ELR (cell line): ENCODE data around the gene GUCY1A1.

Source experiments
- DNase-seq: peaks from one replicate; pipeline ENCODE4 v3.0.0-alpha.2; 2015; ENCODE audit warnings: low read depth

GUCY1A1 gene

DNA sequence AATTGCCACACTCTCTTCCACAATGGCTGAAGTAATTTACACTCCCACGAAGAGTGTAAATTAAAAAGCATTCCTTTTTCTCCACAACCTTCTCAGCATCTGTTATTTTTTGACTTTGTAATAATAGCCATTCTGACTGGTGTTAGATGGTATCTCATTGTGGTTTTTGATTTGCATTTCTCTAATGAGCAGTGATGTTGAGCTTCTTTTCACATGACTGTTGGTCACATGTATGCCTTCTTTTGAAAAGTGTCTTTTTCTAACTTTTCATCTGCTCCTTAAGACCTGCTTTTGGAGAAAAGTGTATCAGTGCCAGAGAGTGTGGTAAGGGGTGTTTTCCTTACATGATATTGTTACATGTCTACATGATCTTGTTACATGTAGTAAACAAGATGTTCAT, 25.7 kb downstream of the GUCY1A1 start:
- DNase-seq, result no peak

GRCh38 chr4:155693015-155693663, 26.5 kb downstream of the GUCY1A1 start:
- no peak for DNase-seq

DNA sequence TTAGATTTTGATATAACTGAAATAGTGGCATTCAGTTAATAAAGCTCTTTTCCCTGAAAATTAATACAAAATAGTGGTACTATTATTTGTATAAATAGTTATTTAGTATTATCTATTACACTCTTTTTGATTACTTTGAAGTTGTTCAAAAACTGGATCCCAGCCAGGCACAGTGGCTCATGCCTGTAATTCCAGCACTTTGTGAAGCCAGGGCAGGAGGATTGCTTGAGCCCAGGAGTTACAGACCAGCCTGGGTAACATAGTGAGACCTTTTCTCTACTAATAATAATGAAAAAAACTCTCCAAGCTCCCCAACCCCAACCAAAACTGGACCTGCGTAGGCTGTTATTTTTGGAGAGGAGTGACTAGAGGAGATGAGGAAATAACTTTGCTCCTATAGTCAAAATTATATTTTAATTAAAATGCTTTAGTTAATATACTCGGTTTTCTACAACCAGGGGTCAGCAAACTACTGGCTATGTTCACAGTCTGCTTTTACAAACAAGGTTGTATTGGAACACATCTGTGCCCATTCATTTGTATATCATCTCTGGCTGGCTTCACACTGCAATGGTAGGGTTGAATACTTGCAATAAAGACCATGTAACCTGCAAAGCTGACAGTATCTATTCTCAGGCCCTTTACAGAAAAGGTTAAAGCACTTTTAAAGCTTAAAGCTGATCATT, 27.6 kb downstream of the GUCY1A1 start:
- DNase-seq, result no peak

GRCh38 chr4:155696226-155696625, 29.6 kb downstream of the GUCY1A1 start:
- no peak for DNase-seq

GRCh38 chr4:155696726-155697125, 30.1 kb downstream of the GUCY1A1 start:
- DNase-seq, result no peak

DNA sequence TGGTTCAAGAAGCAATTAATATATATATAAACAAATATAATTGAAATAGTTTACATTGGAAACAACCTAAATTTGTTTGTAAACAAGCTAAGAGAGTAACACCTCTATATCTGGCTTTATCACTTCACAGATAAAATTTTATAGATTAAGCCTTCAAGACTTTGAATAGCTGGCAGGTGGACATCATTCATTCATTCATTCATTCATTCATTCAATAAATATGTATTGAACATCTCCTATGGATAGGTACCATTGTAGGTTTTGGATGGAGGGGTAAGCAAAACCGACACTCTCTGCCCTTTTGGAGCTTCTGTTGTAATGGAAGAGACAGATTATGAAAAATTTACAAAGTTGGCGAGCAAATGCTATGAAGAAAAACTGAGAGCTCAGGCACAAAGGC, 35.2 kb downstream of the GUCY1A1 start:
- DNase-seq, result no peak

GRCh38 chr4:155703486-155704247, 37.0 kb downstream of the GUCY1A1 start:
- peak; percentile 23 for DNase-seq

DNA sequence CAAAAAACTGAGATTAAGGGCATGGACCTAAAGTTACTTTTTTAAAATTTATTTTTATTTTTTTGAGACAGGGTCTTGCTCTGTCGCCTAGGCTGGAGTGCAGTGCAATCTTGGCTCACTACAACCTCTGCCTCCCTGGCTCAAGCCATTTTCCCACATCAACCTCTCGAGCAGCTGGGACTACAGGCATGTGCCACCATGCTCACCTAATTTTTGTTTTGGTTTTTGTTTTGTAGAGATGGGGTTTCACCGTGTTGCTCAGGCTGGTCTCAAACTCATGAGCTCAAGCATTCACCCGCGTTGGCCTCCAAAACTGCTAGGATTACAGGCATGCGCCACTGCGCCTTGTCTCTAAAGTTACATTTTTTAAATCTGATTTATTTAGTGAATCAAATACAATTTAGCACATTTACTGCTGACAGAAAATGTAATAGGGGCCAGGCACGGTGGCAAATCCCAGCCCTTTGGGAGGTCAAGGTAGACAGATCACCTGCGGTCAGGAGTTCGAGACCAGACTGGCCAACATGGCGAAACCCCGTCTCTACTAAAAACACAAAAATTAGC, 38.3 kb downstream of the GUCY1A1 start:
- no peak for DNase-seq

- DNase-seq, result no peak
Measured at GRCh38 chr4:155705664-155706063, 39.0 kb downstream of the GUCY1A1 start.

DNA sequence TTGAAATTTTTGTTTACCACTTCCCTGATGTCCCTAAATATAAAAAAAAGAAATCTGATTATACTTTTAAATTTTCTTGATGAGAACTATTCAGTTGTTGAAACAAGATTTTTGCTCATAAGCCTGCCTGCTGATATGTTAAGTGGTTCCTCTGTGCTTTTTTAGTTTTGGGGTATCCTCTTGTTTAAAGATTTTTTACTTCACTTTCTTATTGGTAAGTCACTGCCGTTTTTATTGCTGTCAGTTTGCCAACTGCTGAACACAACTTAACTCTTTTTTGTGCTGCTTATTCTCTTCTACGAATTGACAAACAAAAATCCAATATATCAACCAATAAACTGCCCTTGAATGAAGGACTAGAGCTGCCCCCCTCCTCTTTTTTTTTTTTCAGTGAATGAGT, 39.5 kb downstream of the GUCY1A1 start:
- DNase-seq, result no peak

DNA sequence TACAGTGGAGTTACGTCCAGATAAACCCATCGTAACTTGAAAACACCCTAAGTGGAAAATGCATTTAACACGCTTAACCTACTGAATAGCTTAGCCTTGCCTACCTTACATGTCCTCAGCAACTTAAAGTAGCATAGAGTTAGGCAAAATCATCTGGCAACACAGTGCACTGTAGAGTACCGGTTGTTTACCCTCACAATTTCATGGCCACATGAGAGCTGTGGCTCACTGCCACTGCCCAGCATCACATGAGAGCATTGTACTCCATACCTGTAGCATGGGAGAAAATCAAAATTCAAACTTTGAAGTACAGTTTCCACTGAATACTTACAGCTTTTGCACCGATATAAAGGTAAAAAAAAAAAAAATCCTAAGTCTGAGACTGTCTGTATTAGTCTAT, 40.6 kb downstream of the GUCY1A1 start:
- DNase-seq, result no peak

- DNase-seq, result no peak
Measured at GRCh38 chr4:155708782-155709181, 42.1 kb downstream of the GUCY1A1 start.

GRCh38 chr4:155709918-155710317, 43.3 kb downstream of the GUCY1A1 start:
- no peak for DNase-seq

DNA sequence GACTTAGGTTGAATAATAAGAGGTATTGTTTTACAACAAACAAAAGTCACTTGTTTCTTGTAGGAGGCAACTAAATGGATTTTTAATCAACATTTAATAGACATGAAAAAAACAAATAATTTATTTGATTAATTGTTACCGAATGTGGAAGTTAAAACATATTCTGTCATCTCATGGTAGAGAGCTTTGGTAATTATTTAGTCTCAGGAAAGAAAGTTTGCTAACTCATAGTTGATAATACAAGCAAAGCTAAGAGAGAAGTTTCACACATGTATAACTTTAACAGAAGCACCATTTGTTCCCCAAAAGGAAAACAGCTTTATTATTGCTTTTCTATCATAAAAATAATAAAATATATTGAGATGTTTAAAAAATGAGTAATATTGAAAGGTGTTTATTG, 44.9 kb downstream of the GUCY1A1 start:
- DNase-seq, result no peak

DNA sequence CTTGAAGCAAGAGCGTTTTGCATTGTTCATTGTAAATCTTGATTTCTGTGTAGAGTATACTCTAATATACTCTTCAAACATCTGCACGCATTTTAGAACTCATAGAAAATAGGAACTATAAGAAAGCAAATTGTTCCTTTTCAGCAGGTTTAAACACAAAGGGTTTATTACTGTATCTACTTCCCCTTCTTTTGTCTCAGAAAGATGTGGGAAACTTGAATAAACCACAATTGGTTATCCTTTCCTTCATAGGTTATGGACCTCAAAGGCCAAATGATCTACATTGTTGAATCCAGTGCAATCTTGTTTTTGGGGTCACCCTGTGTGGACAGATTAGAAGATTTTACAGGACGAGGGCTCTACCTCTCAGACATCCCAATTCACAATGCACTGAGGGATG, 46.2 kb downstream of the GUCY1A1 start:
- no peak for DNase-seq

DNA sequence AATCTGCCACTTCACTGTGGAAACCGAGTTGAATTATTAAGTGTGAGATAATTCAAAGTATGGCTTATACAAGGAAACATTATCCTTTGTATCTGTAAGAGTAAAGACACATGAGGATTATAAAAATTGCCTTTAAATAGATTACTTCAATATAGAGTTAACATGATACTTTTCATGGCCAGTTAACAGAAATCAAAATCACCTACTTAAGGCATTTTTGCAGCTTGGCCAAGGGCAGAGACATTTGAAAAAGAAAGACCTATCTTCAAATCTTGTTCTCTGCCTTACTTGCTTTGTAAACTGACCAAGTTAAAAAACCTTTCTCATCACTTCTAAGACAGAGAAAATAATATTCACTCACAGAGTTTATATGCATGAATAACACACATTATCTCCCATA, 47.3 kb downstream of the GUCY1A1 start:
- DNase-seq, result no peak

DNA sequence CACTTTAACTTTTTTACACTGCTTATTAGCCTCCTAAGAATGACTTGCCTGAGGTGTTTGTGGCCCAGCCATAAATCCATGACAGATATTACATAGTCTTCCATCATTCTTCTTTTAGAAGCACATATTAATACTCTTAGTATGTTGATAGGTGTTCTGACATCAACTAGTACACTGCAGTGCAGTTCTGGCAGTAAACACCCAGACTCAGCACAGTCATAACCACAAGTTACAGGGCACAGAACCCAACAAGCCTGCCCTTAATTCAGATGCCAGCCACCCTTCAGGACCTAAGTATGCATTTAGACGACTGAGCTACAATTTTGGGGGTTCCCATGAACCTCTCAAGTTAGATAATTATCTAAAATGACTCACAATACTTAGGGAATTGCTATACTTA, 55.7 kb downstream of the GUCY1A1 start:
- no peak for DNase-seq

DNA sequence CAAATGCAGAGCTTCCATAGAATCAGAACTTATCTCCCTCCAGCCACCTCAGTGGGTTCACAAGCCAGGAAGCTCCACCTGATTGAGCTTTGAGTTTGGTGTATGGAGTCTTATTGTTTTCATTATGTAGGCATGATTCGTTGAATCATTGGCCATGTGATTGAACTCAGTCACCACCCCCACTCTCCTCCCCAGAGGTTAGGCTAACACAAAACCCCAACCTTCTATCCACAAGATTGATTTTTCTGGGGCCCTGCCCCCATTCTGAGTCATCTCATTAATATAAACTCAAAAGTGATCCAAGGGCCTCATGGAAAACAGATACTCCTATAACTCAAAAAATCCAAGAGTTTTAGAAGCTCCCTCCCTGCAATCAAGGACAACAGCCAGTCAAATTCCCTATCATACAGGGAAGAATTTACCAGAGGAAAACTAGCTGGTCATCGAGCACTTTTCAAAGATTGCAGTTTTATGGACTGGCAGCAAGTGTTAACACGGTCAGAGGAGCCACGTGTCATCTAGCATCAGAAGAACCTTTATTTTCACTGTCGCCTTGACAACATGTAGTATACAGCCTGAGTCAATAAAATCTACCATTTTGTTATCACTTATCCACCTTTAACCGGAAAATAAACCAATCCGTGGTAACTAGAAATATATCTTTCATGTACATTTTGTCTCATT, 56.3 kb downstream of the GUCY1A1 start:
- DNase-seq, result peak; percentile 7

DNA sequence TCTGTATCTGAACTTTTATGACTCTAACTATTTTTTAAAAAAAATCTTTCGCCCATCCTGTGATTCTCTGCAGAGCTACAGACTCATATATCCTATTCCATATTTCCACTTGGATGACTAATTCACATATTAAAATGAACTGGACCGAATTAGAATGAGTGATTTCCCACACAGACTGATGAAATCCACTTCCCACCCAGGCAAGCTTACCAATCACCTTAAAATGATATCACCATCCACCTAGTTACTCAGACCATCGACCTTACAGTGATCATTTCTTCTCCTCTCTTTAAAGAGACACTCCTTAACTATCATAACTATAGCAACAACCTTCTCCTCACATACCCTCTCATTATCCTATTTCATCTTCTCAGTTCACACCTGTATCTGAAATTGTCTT, 58.1 kb downstream of the GUCY1A1 start:
- no peak for DNase-seq

DNA sequence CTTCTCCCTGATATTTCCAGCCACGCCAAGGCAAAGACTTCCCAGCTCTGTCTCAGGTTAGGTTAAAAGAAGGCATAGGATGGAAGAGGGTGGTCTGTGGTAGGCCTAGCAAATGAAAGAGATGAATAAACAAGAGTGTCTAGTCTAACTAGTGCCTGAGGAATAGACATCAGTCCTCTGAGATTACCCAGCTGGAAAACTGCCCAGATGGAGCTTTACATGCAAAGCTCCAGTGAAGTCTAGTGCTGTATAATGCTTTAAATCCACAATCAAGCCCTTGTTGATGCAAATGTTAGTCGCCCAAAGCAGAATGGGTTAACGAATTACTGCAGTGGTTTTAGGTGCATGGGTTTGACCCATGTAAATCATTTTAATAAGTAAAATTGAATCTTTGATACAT, 67.4 kb downstream of the GUCY1A1 start:
- DNase-seq, result no peak

DNA sequence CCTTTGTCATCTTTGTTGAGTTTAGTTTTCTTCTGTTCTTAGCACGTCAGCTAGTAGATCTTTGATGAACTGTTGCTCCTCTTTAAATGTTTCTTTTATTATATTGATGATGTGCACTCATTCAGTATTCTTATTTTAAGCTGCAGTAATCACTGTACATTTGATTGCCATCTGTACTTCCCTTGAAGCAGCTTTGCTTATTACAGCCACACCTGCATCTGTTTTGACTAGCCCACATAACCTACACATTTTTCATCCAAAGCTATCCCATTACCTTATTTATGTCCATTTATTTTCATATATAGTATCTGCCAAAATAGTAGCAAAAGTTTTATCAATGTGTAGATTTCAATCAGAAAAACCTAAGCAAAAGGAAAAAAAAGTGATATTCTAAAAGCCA, 68.3 kb downstream of the GUCY1A1 start:
- no peak for DNase-seq

DNA sequence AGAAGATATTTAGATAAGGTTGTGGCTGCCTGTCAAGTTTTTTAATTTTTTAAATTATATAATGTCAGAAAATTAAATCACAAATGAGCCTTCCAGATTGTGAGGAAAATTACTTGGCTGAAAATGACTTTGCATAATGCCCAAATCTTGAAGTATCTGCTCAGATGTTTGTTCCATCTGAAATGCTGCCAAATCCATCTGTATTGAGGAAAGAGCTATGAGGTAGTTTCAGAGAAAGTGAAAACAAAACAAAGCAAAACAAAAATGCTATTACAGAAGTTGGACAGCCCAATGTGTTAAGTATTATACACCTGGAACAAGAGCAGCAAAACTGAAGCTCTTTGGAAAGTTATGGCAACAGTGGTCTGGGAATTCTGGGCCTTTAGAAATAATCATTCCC, 68.8 kb downstream of the GUCY1A1 start:
- DNase-seq, result no peak
